Measurements from ENCODE around the gene HMCN2. TPM values are rescaled to one million over a fixed set of nuclear protein-coding genes. Genes with fewer than 3 reads are reported as not detected.

Gene HMCN2
- total and polyA plus RNA-seq, 2 of the 4 experiments (the other 2 are of a cell fraction) = 0.02 TPM; not detected in 1

DNA sequence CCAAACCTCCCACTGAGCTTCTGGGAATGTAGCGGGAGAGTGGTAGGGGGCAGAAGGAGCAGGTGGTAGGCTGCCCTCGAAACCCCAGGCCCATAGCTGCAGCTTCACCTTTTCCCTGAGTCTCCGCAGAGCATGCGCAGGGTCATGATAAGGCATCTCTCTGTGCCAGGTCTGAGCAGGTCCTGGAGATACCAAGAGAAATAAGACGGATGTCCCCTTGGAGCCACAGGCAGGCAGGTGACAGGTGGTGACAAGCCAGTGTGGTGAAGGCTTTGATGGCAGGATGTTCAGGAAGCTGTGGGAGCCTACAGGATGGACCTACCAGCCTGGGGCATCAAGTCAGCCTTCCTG, 68.1 kb downstream of the HMCN2 start:
- Histone ChIP-seq H2BK5ac (ENCODE audit: low read depth, low read length, poor library complexity, severe bottlenecking) (no peak overlapping the region), H3K18ac (ENCODE audit: low read depth, low read length) (no peak overlapping the region), H2AK5ac (ENCODE audit: low read depth, low read length) (no peak overlapping the region), H3K23ac (ENCODE audit: low read depth, low read length) (no peak overlapping the region), H3K4ac (ENCODE audit: low read depth, low read length) (no peak overlapping the region), H3K27me3 (ENCODE audit: control insufficient read depth, insufficient read depth, low read length) (peaks cover 33% of the 10 kb centered on the region), H3K4me2 (ENCODE audit: low read depth, low read length) (no peak overlapping the region), H2BK20ac (ENCODE audit: low read depth, low read length) (no peak overlapping the region), H3K36me3 (ENCODE audit: control insufficient read depth, insufficient read depth, low read length) (no peaks in the 10 kb centered on the region), H4K8ac (ENCODE audit: low read depth in 2 of 2, low read length in 2 of 2) (no peak overlapping the region), H4K91ac (ENCODE audit: insufficient read depth, low read depth, low read length) (no peak overlapping the region), H2BK120ac (ENCODE audit: low read depth, low read length) (no peak overlapping the region), H3K9me1 (ENCODE audit: insufficient read depth, low read length) (no peaks in the 10 kb centered on the region), H4K5ac (ENCODE audit: low read depth, low read length) (no peak overlapping the region), H2AFZ (replicated peaks; ENCODE audit: low read length, poor library complexity) (peak overlapping the region; percentile 6), H3K4me1 (ENCODE audit: control insufficient read depth, insufficient read depth, low read length) (peaks cover 9% of the 10 kb centered on the region; the same call in 1 of the 2 replicates), H3K9ac (ENCODE audit: low read depth, low read length) (no peak overlapping the region), H4K20me1 (ENCODE audit: insufficient read depth, low read length) (0 out of 2 replicates have a peak, but pooled peaks cover 2% of the 10 kb centered on the region), H3K14ac (replicated peaks; ENCODE audit: low read depth, low read length) (no peak overlapping the region), H2AK9ac (replicated peaks; ENCODE audit: low read depth, low read length, poor library complexity) (no peak overlapping the region), H3K9me3 (ENCODE audit: control insufficient read depth, insufficient read depth, low read length) (no peaks in the 10 kb centered on the region), H3K4me3 (ENCODE audit: insufficient read depth, low read depth, low read length) (no peak overlapping the region), H3K56ac (ENCODE audit: extremely low read depth, insufficient read depth, low read length) (no peak overlapping the region), H2BK15ac (ENCODE audit: low read depth, low read length) (no peak overlapping the region), H3K27ac (ENCODE audit: insufficient read depth, low read length) (no peak overlapping the region), H3K79me1 (ENCODE audit: low read depth in 1 of 2, low read length in 2 of 2) (no peaks in the 10 kb centered on the region)
- CTCF ChIA-PET = no interaction called here
- in situ Hi-C loops (cut with MboI; ENCODE audit: low sequenced_read_pairs) = no loop called here
- POLR2A ChIA-PET (ENCODE audit: unreplicated experiment) = no interaction called here
- BruUV-seq (replicated peaks) = no TSS peak
- 65% methylated on average over 3 of the region's 5 CpGs; no CpG with 5 or more reads in 1 of the 2 experiments for WGBS, 2 experiments (ENCODE audit: extremely low coverage in 2 of 2, insufficient read length in 1 of 2)
- no peak for DNase-seq
- dilution Hi-C loops (cut with HindIII; ENCODE audit: low sequenced_read_pairs, unreplicated experiment) = no loop called here
- TF ChIP-seq RCOR1 (IDR thresholded peaks at IDR 0.05; ENCODE audit: insufficient replicate concordance, low read length) = no peak
- no peak for TF ChIP-seq MAZ (IDR thresholded peaks at IDR 0.05; ENCODE audit: borderline replicate concordance, low read depth, low read length)
- no peak for TF ChIP-seq BHLHE40 (IDR thresholded peaks at IDR 0.05; ENCODE audit: low read depth, low read length)
- TF ChIP-seq RAD21 (IDR thresholded peaks at IDR 0.05; ENCODE audit: low read length) = no peak
- no peak for TF ChIP-seq FOS (IDR thresholded peaks at IDR 0.05; ENCODE audit: low read depth, low read length)
- TF ChIP-seq, protein P1, sequence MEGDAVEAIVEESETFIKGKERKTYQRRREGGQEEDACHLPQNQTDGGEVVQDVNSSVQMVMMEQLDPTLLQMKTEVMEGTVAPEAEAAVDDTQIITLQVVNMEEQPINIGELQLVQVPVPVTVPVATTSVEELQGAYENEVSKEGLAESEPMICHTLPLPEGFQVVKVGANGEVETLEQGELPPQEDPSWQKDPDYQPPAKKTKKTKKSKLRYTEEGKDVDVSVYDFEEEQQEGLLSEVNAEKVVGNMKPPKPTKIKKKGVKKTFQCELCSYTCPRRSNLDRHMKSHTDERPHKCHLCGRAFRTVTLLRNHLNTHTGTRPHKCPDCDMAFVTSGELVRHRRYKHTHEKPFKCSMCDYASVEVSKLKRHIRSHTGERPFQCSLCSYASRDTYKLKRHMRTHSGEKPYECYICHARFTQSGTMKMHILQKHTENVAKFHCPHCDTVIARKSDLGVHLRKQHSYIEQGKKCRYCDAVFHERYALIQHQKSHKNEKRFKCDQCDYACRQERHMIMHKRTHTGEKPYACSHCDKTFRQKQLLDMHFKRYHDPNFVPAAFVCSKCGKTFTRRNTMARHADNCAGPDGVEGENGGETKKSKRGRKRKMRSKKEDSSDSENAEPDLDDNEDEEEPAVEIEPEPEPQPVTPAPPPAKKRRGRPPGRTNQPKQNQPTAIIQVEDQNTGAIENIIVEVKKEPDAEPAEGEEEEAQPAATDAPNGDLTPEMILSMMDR (conservative IDR thresholded peaks at IDR 0.05; ENCODE audit: low read depth, low read length) = no peak
- no peak for TF ChIP-seq SMC3 (IDR thresholded peaks at IDR 0.05; ENCODE audit: low read depth, low read length)
- TF ChIP-seq, protein P2, sequence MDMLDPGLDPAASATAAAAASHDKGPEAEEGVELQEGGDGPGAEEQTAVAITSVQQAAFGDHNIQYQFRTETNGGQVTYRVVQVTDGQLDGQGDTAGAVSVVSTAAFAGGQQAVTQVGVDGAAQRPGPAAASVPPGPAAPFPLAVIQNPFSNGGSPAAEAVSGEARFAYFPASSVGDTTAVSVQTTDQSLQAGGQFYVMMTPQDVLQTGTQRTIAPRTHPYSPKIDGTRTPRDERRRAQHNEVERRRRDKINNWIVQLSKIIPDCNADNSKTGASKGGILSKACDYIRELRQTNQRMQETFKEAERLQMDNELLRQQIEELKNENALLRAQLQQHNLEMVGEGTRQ (IDR thresholded peaks at IDR 0.05; ENCODE audit: low read depth, low read length) = no peak
- no peak for TF ChIP-seq CEBPB (IDR thresholded peaks at IDR 0.05; ENCODE audit: low read depth, low read length)
- no peak for TF ChIP-seq POLR2A (IDR thresholded peaks at IDR 0.05; ENCODE audit: low read depth, low read length)
- no peak for TF ChIP-seq NFE2L2 (IDR thresholded peaks at IDR 0.05; ENCODE audit: low read depth, low read length)
- TF ChIP-seq, protein P3, sequence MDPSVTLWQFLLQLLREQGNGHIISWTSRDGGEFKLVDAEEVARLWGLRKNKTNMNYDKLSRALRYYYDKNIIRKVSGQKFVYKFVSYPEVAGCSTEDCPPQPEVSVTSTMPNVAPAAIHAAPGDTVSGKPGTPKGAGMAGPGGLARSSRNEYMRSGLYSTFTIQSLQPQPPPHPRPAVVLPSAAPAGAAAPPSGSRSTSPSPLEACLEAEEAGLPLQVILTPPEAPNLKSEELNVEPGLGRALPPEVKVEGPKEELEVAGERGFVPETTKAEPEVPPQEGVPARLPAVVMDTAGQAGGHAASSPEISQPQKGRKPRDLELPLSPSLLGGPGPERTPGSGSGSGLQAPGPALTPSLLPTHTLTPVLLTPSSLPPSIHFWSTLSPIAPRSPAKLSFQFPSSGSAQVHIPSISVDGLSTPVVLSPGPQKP (IDR thresholded peaks at IDR 0.05; ENCODE audit: borderline replicate concordance, low read depth, low read length) = no peak
- no peak for TF ChIP-seq MAFK (IDR thresholded peaks at IDR 0.05; ENCODE audit: low read depth, low read length)
- no peak for TF ChIP-seq RFX5 (IDR thresholded peaks at IDR 0.05; ENCODE audit: low read depth, low read length)
- no peak for TF ChIP-seq MXI1 (IDR thresholded peaks at IDR 0.05; ENCODE audit: borderline replicate concordance, low read depth, low read length)
- no peak for TF ChIP-seq CHD1 (IDR thresholded peaks at IDR 0.05; ENCODE audit: low read depth, low read length)
- intact Hi-C loops (cut with micrococcal nuclease) = loop anchor here (10.0 kb wide), 1 partner anchor 59 kb away; no protein-coding TSS in a partner anchor
- ATAC-seq (ENCODE audit: low read depth) = no peak
